CD4-positive, alpha-beta T cell treated with Interleukin-4 for 1 hour (primary cell): ENCODE measurements around the gene NUDT16L1.
"Not testable (repeated sequence)": the region's sequence is repeated elsewhere in the genome, so short reads cannot be mapped to it uniquely, and the experiment has no call there.

ENCODE experiments used
- DNase-seq, 2 donors: peaks; one replicate each; pipeline ENCODE4 v3.0.0-alpha.2; 2020 to 2022

Gene NUDT16L1

GRCh38 chr16:4726616-4727015 lies 33.3 kb downstream of the NUDT16L1 start:
- no peak for DNase-seq

GRCh38 chr16:4728676-4729075 lies 35.3 kb downstream of the NUDT16L1 start:
- DNase-seq: no peak

- no peak for DNase-seq
Observed at GRCh38 chr16:4729876-4730275, 36.5 kb downstream of the NUDT16L1 start.

GRCh38 chr16:4733211-4733742 lies 39.9 kb downstream of the NUDT16L1 start:
- no peak for DNase-seq

GRCh38 chr16:4733747-4734062 lies 40.3 kb downstream of the NUDT16L1 start:
- DNase-seq: no peak

- peak; percentile 79 to 81 for DNase-seq
Observed at GRCh38 chr16:4734063-4734729, 40.8 kb downstream of the NUDT16L1 start, which contains the start of the genes ANKS3 and DNAAF8. ANKS3 (minus strand) TSS chr16:4734271; CDS start chr16:4730149, 4,122 bp downstream. DNAAF8 (plus strand) TSS chr16:4734537; CDS start chr16:4736515, 1,978 bp downstream.

GRCh38 chr16:4734730-4735535 lies 41.6 kb downstream of the NUDT16L1 start:
- DNase-seq: peak; percentile 93 to 94

- DNase-seq: no peak
Observed at GRCh38 chr16:4736546-4736945, 43.2 kb downstream of the NUDT16L1 start.

- DNase-seq: no peak
Observed at GRCh38 chr16:4737545-4737944, 44.2 kb downstream of the NUDT16L1 start.

GRCh38 chr16:4738370-4738769 lies 45.0 kb downstream of the NUDT16L1 start:
- DNase-seq: not testable (repeated sequence)

- DNase-seq: no peak
Observed at GRCh38 chr16:4743226-4743878, 50.0 kb downstream of the NUDT16L1 start.

GRCh38 chr16:4744555-4745273 lies 51.4 kb downstream of the NUDT16L1 start:
- DNase-seq: no peak

GRCh38 chr16:4745274-4745569 lies 51.9 kb downstream of the NUDT16L1 start:
- DNase-seq: no peak
